OCI-LY1 (cell line): Measurements from ENCODE around the gene ZDHHC20.

Experiments
- CTCF ChIP-seq: fragments of 200-600 bp; sonication (generic), shearing (Covaris generic); IDR thresholded peaks from 2 replicates; pipeline ENCODE4 v1.5.1; 2017; ENCODE audit warnings: mild to moderate bottlenecking, antibody characterized with exemption, low read length, moderate library complexity, mixed read lengths
- EZH2 ChIP-seq: fragments of 200-600 bp; sonication (generic), shearing (Covaris generic); IDR thresholded peaks from 2 replicates; pipeline ENCODE4 v1.8.0; 2017; ENCODE audit warnings: borderline replicate concordance, mixed run types, mild to moderate bottlenecking, antibody characterized with exemption, low read length, moderate library complexity, mixed read lengths

- no peak for TF ChIP-seq EZH2
- no peak for TF ChIP-seq CTCF
Observed at GRCh38 chr13:21458451-21458812, 671 bp downstream of the ZDHHC20 start.
